NCI-H226 (cell line): ENCODE results near the gene PPM1N.
A peak's percentile ranks its signal among the peaks of the same experiment; 100 is the strongest.

Experiments used
- DNase-seq: peaks from one replicate; pipeline ENCODE4 v3.0.0-alpha.2; 2015

The PPM1N gene

GRCh38 chr19:45547211-45547770, 49.0 kb downstream of the PPM1N start:
- no peak for DNase-seq

GRCh38 chr19:45547965-45548609, 49.8 kb downstream of the PPM1N start:
- DNase-seq, result peak; percentile 42
